ENCODE results near the gene AIF1.

AIF1 gene

DNA sequence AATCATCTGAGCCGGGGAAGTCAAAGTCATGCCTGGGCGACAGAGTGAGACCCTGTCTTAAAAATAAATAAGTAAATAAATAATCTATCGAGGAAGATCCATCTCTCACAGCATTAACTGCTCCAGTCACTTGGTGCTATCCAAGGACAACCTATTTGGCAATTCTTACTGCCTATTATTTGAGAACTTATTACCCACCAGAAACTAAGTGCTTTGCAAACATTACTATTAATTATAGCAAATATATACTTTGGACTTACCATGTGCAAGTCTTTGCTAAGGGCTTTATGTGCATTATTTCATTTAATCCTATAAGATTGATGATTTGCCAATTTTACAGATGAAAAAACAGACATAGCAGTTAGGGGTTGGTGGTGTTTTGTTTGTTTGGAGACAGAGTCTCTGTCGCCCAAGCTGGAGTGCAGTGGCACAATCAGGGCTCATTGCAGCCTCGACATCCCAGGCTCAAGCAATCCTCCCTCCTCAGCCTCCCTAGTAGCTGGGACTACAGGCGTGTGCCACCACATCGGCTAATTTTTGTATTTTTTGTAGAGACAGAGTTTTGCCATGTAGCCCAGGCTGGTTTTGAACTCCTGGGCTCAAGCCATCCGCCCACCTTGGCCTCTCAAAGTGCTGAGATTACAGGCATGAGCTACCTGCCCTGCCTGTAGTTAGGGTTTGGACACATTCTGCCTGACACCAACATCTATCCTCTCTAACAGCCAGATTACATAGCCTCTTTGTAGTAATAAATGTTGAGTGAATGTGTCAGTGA is 39.7 kb downstream of the AIF1 start:
- no peak overlapping the region for H3K27ac ChIP-seq (replicated peaks; ENCODE audit: low read length)
- no peak overlapping the region for H2BK5ac ChIP-seq (ENCODE audit: low read length)
- H2AK5ac ChIP-seq (ENCODE audit: low read depth, low read length): no peak overlapping the region
- no peak overlapping the region for H3K14ac ChIP-seq (ENCODE audit: low read length)
- H3K79me1 ChIP-seq (ENCODE audit: low read depth, low read length): peaks cover 10% of the 10 kb centered on the region
- peaks cover 10 to 24% of the 10 kb centered on the region in 2 donors for H3K4me1 ChIP-seq (ENCODE audit: control insufficient read depth in 2 of 2, insufficient read depth in 1 of 2, low read depth in 1 of 2, low read length in 2 of 2)
- H3K27me3 ChIP-seq (ENCODE audit: control insufficient read depth in 3 of 3, insufficient read depth in 3 of 3, low read depth in 1 of 3, low read length in 3 of 3): no peaks in the 10 kb centered on the region
- no peak overlapping the region for H3K4me3 ChIP-seq (ENCODE audit: low read length in 2 of 2)
- no peak for DNase-seq (ENCODE audit: low spot score)
- H3K4ac ChIP-seq (ENCODE audit: low read length): no peak overlapping the region
- H4K8ac ChIP-seq (ENCODE audit: low read depth, low read length): no peak overlapping the region
- no peak overlapping the region for H2AFZ ChIP-seq (ENCODE audit: low read length)
- no peak overlapping the region for H3K23ac ChIP-seq (ENCODE audit: low read depth, low read length, poor library complexity)
- no CpG with 5 or more reads among the region's 8 CpGs for WGBS, 2 donors (ENCODE audit: extremely low coverage in 2 of 2, insufficient read length in 2 of 2, insufficient replicate concordance in 1 of 2)
- H4K91ac ChIP-seq (ENCODE audit: low read depth, low read length, poor library complexity): no peak overlapping the region
- H3K18ac ChIP-seq (ENCODE audit: low read length): no peak overlapping the region
- no peak overlapping the region for H2BK15ac ChIP-seq (ENCODE audit: low read length)
- no peak overlapping the region for H3K9ac ChIP-seq (ENCODE audit: low read depth, low read length, poor library complexity)
- H3K36me3 ChIP-seq (replicated peaks in 1 of 2; ENCODE audit: control insufficient read depth in 2 of 2, insufficient read depth in 2 of 2, low read length in 2 of 2): peaks cover 10 to 49% of the 10 kb centered on the region in 2 donors
- H2BK120ac ChIP-seq (ENCODE audit: low read depth, low read length): no peak overlapping the region
- no peak overlapping the region for H3K4me2 ChIP-seq (ENCODE audit: insufficient read depth, low read length, poor library complexity, severe bottlenecking)
- H2BK12ac ChIP-seq (ENCODE audit: low read length): no peak overlapping the region
- H3K9me3 ChIP-seq (replicated peaks in 1 of 2; ENCODE audit: control insufficient read depth in 2 of 2, insufficient read depth in 1 of 2, low read depth in 1 of 2, low read length in 2 of 2): no peaks in the 10 kb centered on the region

GRCh38 chr6:31655349-31656237 is 40.6 kb downstream of the AIF1 start, which contains the start of gene APOM:
TSS of gene APOM (plus strand) at chr6:31655894. CDS start at chr6:31655967, 73 bp downstream.
- no peak within 1 kb of the TSS for H3K27ac ChIP-seq (replicated peaks; ENCODE audit: low read length)
- H3K23ac ChIP-seq (ENCODE audit: low read depth, low read length, poor library complexity): no peak within 1 kb of the TSS
- peaks cover 12 to 26% of the 10 kb centered on the region in 2 donors for H3K4me1 ChIP-seq (ENCODE audit: control insufficient read depth in 2 of 2, insufficient read depth in 1 of 2, low read depth in 1 of 2, low read length in 2 of 2)
- WGBS, 2 donors (ENCODE audit: extremely low coverage in 2 of 2, insufficient read length in 2 of 2, insufficient replicate concordance in 1 of 2): no CpG with 5 or more reads among the region's 8 CpGs
- H3K4me3 ChIP-seq (ENCODE audit: low read length in 2 of 2): no peak within 1 kb of the TSS
- no peak within 1 kb of the TSS for H4K8ac ChIP-seq (ENCODE audit: low read depth, low read length)
- H2BK120ac ChIP-seq (ENCODE audit: low read depth, low read length): no peak within 1 kb of the TSS
- no peak within 1 kb of the TSS for H2BK5ac ChIP-seq (ENCODE audit: low read length)
- no peaks in the 10 kb centered on the region for H3K9me3 ChIP-seq (replicated peaks in 1 of 2; ENCODE audit: control insufficient read depth in 2 of 2, insufficient read depth in 1 of 2, low read depth in 1 of 2, low read length in 2 of 2)
- no peak within 1 kb of the TSS for H2AFZ ChIP-seq (ENCODE audit: low read length)
- no peak within 1 kb of the TSS for H3K18ac ChIP-seq (ENCODE audit: low read length)
- no peak within 1 kb of the TSS for H3K4me2 ChIP-seq (ENCODE audit: insufficient read depth, low read length, poor library complexity, severe bottlenecking)
- H2BK12ac ChIP-seq (ENCODE audit: low read length): no peak within 1 kb of the TSS
- H3K79me1 ChIP-seq (ENCODE audit: low read depth, low read length): peaks cover 10% of the 10 kb centered on the region
- no peak for DNase-seq (ENCODE audit: low spot score)
- H2AK5ac ChIP-seq (ENCODE audit: low read depth, low read length): no peak within 1 kb of the TSS
- no peak within 1 kb of the TSS for H4K91ac ChIP-seq (ENCODE audit: low read depth, low read length, poor library complexity)
- H3K4ac ChIP-seq (ENCODE audit: low read length): no peak within 1 kb of the TSS
- H3K27me3 ChIP-seq (ENCODE audit: control insufficient read depth in 3 of 3, insufficient read depth in 3 of 3, low read depth in 1 of 3, low read length in 3 of 3): no peaks in the 10 kb centered on the region
- H3K14ac ChIP-seq (ENCODE audit: low read length): no peak within 1 kb of the TSS
- no peak within 1 kb of the TSS for H2BK15ac ChIP-seq (ENCODE audit: low read length)
- peaks cover 10 to 40% of the 10 kb centered on the region in 2 donors for H3K36me3 ChIP-seq (replicated peaks in 1 of 2; ENCODE audit: control insufficient read depth in 2 of 2, insufficient read depth in 2 of 2, low read length in 2 of 2)
- H3K9ac ChIP-seq (ENCODE audit: low read depth, low read length, poor library complexity): no peak within 1 kb of the TSS

DNA sequence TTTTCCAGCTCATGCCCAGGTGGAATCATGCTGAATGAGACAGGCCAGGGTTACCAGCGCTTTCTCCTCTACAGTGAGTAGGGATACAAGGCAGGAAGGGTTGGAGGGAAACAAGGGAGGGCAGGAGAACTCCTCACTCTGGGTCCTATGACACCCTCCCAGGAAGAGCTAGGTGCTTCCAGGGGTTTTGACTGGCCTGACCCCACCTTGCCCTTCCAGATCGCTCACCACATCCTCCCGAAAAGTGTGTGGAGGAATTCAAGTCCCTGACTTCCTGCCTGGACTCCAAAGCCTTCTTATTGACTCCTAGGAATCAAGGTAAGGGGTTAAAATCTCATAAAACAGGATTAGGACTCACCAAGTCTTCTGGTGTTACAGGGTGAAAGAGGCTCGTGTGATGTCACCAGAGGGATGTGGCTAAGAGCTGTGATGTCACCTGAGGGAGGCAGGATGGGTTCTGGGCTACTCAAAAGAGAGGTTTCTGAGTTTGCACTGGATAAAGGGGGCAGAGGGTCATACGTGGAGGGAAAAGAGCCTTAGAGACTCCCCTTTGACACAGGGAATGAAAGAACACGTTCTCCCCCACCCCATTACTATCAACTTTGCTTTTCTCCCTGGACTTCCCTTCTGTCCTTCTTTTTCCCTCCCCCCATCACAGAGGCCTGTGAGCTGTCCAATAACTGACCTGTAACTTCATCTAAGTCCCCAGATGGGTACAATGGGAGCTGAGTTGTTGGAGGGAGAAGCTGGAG is 42.5 kb downstream of the AIF1 start:
- no peak overlapping the region for H4K91ac ChIP-seq (ENCODE audit: low read depth, low read length, poor library complexity)

More for the DNA sequence above, 42.5 kb downstream of the AIF1 start:
- H3K9ac ChIP-seq (ENCODE audit: low read depth, low read length, poor library complexity): no peak overlapping the region
- no peak overlapping the region for H3K4me3 ChIP-seq (ENCODE audit: low read length in 2 of 2)
- no CpG with 5 or more reads among the region's 6 CpGs for WGBS, 2 donors (ENCODE audit: extremely low coverage in 2 of 2, insufficient read length in 2 of 2, insufficient replicate concordance in 1 of 2)
- no peak overlapping the region for H2AK5ac ChIP-seq (ENCODE audit: low read depth, low read length)
- peak overlapping the region; percentile 61 for H3K23ac ChIP-seq (ENCODE audit: low read depth, low read length, poor library complexity)
- H3K27ac ChIP-seq (replicated peaks; ENCODE audit: low read length): no peak overlapping the region
- no peaks in the 10 kb centered on the region for H3K9me3 ChIP-seq (replicated peaks in 1 of 2; ENCODE audit: control insufficient read depth in 2 of 2, insufficient read depth in 1 of 2, low read depth in 1 of 2, low read length in 2 of 2)
- DNase-seq (ENCODE audit: low spot score): no peak
- no peak overlapping the region for H2BK12ac ChIP-seq (ENCODE audit: low read length)
- H3K36me3 ChIP-seq (replicated peaks in 1 of 2; ENCODE audit: control insufficient read depth in 2 of 2, insufficient read depth in 2 of 2, low read length in 2 of 2): peaks cover 11 to 49% of the 10 kb centered on the region in 2 donors
- H3K14ac ChIP-seq (ENCODE audit: low read length): no peak overlapping the region
- H2BK120ac ChIP-seq (ENCODE audit: low read depth, low read length): no peak overlapping the region
- H3K4me2 ChIP-seq (ENCODE audit: insufficient read depth, low read length, poor library complexity, severe bottlenecking): no peak overlapping the region
- H3K79me1 ChIP-seq (ENCODE audit: low read depth, low read length): peaks cover 8% of the 10 kb centered on the region
- no peaks in the 10 kb centered on the region for H3K27me3 ChIP-seq (ENCODE audit: control insufficient read depth in 3 of 3, insufficient read depth in 3 of 3, low read depth in 1 of 3, low read length in 3 of 3)
- H3K18ac ChIP-seq (ENCODE audit: low read length): no peak overlapping the region
- H3K4ac ChIP-seq (ENCODE audit: low read length): no peak overlapping the region
- no peak overlapping the region for H2AFZ ChIP-seq (ENCODE audit: low read length)
- H2BK5ac ChIP-seq (ENCODE audit: low read length): no peak overlapping the region
- no peak overlapping the region for H4K8ac ChIP-seq (ENCODE audit: low read depth, low read length)
- peaks cover 14 to 15% of the 10 kb centered on the region in 2 donors for H3K4me1 ChIP-seq (ENCODE audit: control insufficient read depth in 2 of 2, insufficient read depth in 1 of 2, low read depth in 1 of 2, low read length in 2 of 2)
- H2BK15ac ChIP-seq (ENCODE audit: low read length): no peak overlapping the region
